HTERT RPE-1 (cell line): ENCODE data around the gene TSKU.
"Not testable (repeated sequence)": the region's sequence is repeated elsewhere in the genome, so short reads cannot be mapped to it uniquely, and the experiment has no call there.

Source experiments
- in situ Hi-C: fragments of 300-500 bp; cut with MboI; formaldehyde crosslinking; loops from 4 replicates; pipeline ENCODE4 v1.14.3; 2020; ENCODE audit warnings: low sequenced_read_pairs

The TSKU gene

DNA sequence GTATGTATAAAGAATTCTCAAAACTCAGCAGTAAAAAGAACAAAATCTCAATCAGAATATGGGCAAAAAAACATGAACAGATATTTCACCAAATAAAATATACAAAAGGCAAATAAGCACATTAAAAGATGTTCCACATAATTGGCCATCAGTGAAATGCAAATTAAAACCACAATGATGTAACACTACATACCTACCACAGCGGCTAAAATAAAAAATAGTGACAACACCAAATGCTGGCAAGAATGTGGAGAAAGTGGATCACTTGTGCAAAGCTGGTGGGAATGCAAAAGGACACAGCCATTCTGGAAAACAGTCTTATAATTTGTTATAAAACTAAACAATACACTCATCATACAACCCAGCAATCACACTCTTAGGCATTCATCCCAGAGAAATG is 39.2 kb downstream of the TSKU start:
- in situ Hi-C loops = no loop called here

DNA sequence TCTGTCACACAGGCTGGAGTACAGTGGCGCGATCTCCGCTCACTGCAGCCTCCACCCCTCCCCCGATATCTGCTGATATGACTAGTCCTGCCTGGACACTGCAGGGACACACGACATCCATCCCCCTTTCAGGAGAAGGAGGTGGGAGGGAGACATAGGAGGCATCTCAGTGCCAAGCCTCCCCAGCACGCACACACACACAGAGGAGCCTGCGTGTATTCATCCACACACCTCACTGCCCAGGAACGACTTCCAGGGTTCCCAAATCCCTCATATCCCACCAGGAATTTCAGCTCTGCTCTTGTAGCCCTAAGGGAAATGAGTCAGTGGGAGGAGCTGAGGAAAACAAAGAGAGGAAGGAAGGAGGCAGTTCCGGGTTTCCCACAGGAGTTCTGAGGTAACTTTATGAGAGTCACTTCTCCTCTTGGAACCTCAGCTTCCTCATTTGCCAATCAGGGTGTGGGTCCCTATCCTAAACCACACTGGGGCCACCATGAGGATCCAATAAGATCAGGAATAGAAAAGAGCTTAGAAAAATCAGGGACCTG is 40.4 kb downstream of the TSKU start:
- in situ Hi-C loops = no loop called here

DNA sequence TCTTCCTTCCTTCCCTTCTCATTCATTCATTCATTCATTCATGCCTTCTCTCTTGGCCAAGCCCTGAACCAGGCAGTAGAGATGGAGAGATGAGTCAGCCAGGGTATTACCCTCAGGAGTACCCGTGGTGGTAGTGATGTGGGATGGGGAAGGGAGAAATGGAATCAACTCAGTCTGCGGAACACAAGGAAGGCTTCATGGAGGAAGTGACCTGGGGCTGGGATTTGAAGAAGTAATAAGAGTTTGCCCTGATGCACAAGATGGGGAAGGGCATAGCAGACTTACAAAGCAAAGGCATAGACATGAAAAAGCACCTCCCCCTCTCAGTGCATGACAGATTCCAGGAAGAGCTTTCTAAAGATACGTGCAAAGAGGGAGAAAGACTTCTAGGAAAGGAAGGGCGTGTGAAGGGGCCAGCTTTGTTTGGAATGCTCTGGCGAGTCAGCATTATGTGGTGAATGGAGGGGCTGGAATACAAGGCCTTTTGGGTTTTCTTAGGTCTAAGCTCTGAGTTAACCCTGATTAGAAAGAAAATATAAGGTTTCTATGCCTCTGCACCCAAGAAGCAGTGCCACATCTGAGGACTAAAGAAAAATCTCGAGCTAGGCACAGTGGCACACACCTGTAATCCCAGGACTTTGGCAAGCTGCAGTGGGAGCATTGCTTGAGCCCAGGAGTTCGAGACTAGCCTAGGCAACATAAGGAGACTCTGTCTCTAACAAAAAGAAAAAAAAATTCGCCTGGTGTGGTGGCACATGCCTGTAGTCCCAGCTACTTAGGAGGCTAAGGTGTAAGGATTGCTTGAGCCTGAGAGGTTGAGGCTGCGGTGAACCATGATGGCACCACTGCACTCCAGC is 41.2 kb downstream of the TSKU start:
- in situ Hi-C loops = no loop called here

DNA sequence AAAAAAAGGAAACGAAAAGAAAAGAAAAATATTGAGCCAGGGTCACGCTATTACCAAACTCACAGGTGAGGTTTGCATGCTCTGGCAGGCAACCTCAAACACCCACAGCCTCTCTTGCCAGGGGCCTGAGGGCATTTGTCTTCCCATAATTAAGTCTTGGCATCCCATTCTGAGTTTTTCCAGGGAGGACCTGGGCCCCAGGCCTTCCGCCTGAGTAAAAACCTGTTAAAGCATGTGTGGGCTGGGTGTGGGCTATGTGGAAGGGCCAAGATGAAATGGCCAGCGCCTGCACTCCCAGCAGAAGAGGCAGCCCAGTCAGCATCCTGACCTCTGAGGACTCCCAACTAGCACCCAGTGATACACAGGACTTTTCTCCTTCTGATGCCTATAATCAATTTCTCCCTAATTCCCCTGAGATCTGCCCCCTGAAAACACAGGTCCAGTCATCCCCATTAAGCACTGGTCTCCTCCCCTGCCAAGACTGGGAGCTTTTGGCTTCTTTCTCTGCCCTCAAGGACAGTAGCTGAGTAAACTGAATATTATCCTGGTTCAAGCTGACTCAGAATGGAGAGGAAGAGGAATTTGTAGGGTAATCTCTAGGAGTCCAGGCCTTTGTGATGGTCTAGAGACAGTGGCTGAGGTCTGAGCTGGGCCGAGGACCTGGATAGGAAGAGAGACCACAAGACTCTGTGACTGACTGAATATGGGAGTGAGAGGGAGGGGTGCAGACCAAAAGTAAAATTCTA is 42.0 kb downstream of the TSKU start:
- in situ Hi-C loops = no loop called here

DNA sequence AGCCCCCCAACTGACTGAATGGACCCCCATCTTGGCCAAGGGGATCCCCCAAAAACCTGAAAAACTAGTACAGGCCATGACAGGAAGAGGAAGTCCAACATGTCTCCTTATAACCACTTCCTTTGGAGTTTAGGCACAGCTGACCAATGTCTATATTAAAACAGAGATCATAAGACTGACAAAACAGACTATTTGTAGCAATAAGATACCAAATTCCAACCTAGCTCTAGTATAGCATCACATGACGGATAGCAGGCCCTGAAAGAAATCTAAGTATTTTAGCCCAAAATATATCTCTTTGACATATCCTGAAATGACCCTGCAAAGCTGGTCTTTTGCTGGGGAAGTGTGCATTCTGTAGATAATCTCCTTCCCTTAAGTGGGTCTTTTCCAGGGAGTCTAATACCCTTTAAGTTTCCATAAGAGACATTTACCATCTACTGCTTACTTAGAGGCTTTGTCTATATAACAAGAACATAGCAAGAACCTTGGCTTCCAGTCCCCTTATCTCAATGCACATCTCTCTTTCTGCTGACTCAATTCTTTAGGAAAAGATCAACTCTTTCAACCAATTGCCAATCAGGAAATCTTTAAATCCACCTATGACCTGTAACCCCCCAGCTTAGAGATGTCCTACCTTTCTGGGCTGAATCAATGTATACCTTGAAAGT is 42.7 kb downstream of the TSKU start:
- in situ Hi-C loops = no loop called here

DNA sequence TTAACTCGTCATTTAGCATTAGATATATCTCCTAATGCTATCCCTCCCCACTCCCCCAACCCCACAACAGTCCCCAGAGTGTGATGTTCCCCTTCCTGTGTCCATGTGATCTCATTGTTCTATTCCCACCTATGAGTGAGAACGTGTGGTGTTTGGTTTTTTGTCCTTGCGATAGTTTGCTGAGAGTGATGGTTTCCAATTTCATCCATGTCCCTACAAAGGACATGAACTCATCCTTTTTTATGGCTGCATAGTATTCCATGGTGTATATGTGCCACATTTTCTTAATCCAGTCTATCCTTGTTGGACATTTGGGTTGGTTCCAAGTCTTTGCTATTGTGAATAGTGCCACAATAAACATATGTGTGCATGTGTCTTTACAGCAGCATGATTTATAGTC is 43.4 kb downstream of the TSKU start:
- in situ Hi-C loops = not testable (repeated sequence)

DNA sequence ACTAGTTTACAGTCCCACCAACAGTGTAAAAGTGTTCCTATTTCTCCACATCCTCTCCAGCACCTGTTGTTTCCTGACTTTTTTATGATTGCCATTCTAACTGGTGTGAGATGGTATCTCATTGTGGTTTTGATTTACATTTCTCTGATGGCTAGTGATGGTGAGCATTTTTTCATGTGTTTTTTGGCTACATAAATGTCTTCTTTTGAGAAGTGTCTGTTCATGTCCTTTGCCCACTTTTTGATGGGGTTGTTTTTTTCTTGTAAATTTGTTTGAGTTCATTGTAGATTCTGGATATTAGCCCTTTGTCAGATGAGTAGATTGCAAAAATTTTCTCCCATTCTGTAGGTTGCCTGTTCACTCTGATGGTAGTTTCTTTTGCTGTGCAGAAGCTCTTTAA is 43.8 kb downstream of the TSKU start:
- in situ Hi-C loops = not testable (repeated sequence)

DNA sequence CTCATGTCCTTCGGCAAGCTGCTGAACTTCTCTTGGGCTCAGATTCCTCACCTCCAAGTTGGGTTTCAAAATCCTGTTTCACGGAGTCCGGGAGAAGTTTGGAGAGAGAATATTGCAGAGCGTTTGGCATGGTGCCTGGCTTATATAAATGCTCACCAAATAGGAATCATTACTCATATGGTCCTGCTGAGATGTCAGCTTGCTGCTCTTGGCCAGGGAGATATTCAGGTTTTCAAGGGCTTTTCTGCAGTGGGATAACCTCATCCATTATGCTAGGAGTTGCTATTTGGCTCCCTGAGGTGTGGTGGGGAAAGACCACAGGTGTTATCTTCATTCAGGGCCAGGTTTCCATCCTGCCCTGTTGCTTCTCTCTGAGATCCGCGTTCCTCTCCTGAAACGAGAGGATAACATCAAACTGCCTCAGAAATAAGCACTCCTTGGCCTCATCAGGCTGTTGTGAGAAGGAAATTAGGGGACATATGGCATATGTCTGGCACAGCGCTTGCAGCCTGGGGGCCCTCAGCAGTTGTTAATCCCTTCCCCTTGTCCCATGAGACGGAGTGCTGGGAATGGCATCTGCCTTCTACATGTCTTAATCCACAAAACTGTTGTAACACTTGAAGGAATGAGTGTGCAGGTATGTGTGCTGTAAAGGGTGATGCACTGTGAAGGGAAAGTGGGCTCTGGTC is 47.6 kb downstream of the TSKU start:
- in situ Hi-C loops = no loop called here

DNA sequence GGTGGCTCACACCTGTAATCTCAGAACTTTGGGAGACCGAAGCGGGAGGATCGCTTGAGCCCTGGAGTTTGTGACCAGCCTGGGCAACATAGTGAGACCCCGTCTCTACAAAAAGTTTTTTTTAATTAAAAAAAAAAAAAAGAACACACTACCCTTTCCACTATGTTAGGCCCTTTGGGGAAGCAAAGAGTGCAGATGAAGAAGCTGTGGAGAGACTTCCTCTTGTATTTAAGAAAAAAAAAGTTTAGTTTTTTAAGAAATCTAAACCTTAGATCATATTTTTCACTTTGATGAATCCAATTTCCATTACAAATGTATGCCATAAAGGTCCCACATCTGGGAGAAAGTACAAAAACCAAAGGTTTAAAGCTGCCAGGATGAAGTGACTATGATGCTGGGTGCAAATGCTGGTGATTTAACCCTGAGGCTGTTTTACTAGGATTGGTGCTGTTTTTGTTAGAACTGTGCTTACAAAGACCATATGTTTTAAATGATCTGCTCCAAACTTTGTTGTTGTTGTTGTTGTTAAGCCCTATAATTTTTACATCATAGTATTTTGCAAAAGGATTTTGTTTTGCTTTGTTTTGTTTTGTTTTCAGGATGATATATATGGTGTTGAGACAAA is 48.6 kb downstream of the TSKU start:
- in situ Hi-C loops = no loop called here

DNA sequence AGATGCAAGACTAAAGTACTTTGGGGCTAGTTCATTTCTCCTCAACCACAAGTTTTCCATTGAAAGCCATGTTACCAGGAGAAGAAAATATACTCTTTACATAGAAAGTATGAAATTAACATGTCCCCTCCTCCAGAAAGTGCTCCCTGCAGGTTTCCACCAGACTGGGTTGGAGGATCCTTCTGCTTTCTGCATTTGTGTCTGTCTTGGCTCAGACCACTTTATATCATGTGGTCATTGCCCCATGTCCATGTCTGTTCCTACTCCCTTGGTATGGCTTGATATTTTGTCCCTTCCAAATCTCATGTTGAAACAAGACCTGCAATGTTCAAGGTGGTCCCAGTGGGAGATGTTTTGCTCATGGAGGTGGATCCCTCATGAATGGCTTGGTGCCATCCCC is 49.2 kb downstream of the TSKU start:
- in situ Hi-C loops = no loop called here

DNA sequence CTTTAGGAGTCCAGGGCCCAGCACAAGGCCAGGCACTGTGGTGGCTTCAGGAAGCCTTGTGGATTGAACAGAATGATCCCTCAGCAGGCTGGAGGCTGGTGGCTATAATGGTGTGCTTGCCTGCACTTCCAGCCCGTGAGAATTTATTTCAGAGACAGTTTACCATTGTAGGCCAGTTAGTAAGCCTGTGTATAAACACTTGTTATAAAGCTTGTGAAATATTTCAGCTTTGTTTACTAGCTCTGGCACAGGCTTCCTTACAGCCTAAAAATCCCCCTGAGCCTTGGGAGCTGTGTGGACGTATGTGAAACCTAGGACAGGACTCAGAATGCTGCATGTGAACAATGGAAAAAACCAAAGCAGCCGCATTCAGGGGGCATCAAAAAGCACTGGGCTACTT is 51.0 kb downstream of the TSKU start:
- in situ Hi-C loops = no loop called here

DNA sequence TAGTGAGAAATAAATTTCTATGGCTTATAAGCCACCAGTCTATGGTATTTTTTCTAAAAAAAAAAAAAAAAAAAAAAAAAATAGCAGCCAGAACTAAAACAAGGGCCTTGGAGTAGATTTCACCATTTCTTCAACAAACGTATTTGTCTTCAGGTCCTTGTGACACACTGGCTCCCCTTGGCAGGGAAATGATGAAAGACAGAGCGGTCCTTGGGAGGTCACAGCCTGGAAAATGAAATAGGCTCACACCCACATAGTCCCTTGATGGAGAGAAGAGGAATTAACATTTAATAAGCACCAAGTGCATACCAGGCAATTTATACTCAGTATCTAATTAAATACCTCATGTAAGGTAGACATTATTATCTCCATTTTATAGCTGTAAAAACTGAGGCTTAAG is 51.9 kb downstream of the TSKU start:
- in situ Hi-C loops = no loop called here

DNA sequence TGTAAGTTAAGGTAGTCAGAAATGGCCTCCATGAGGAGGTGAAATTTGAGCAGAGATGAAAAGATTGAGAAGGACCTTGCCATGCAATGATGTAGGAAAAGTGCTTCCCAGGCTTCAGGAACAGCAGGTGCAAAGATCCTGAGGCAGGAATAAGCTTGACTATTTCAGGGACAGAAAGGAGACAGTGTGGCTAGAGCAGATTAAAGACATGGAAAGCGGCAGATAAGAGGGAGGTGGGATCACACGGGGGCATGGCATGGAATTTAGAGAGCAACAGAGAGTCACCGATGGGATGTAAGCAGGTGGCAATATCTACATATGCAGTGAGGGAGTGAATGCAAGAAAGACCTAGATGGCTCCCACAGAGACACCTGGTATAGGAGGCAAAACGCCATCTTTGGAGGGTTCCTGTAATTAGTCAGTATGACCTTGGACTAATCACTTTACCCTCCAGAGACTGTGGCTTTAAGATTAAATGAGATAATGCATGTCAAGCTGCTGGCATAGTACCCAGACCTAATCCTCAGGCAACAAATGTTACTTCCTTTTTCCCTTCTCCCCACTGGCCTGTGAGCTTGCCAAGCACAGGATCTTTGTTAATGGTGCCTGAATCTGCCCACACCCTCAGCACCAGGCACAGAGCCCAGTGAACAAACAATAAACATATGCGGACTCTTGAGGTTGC is 52.9 kb downstream of the TSKU start:
- in situ Hi-C loops = no loop called here

DNA sequence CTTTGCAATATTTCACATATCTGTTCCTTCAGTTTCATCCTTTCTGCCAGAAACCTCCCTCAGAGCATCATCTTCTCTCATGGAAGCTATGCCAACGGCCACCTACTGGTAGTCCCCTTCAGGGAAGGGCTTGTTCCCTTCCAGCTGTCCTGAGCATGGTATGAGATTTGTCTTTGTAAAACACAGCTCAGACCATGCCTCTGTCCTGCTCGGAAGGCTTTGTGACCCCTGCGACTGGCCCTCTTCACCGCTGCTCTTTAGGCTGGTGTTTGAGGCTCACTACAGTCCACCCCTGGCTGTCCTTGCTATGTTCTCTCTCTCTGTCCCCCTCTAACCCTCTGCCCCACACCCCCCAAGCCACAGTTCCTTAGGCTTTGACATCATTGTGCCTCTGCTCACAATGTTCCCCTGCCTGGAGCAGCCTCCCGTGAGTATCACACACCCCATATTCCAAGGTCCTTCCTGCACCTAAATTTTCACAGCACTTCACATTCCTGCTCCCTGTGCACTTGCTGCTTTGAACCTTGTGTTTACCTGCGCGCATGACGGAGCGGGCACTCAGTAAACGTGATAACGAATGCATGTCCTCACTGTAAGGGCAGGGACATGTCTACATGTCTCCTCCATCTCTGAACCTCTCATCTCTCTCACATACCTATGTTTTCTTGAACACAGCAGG is 53.6 kb downstream of the TSKU start:
- in situ Hi-C loops = no loop called here

DNA sequence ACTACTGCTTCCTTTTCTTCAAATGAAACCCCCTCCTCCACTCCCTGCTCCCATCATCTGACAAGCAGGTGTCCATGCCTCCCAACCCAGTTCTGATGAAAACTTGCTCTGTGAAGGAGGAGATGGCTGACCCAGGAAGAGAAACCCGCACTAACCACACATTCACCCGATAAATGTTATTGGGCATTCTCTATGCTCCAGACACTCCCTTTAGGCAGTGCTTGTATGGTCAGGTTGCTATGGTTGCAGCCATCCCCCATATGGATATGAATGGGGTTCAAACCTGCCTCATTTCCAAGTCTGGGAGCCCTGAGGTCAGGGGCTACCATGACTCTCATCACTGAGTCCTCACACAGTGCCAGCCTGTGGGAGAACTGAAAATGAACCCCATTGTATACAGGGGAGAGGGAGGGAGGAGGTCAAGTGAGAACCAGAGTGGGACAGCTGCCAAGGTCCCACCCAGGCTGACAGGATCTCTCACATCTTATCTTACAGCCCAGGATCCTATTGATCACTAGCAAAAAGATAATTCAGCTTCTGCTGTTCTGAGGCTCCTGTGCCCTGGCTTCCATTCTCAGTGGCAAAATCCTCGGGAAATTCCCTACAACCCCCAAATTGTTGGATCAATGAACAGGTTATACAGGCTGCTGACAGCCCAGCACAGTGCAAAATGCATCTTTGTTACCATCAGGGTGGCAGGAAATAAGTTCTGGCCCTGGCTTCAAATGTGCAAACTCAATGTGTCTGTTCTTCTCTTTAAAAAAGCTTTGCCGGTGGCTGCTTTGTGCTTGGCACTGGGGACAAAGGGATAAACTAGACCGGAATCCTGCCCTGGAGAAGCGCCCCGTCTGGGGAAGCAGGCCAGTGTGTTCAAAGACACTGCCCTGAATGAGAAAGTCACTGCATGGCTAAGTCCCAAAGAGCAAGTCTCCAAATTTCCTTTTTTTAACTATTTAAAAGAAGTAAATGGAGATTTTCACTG is 54.8 kb downstream of the TSKU start:
- in situ Hi-C loops = no loop called here

DNA sequence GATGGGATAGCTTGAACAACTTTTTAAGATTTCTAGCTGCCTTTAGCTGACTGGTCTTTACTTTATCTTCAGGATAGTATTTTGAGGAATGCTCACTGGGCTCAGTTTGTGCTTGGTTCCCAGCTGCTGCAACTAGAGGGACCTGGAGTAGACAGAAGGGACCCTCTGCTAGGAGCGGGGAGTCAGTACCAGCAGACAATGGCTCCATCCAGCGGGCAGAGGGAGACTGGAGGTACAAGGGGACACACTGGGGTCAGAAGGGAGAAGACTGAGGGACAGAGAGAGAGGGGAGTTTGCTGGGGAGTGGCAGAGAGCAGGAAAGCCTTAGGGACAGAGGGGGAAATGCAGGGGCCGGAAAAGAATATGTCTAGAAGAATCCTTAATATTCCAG is 55.5 kb downstream of the TSKU start:
- in situ Hi-C loops = no loop called here

DNA sequence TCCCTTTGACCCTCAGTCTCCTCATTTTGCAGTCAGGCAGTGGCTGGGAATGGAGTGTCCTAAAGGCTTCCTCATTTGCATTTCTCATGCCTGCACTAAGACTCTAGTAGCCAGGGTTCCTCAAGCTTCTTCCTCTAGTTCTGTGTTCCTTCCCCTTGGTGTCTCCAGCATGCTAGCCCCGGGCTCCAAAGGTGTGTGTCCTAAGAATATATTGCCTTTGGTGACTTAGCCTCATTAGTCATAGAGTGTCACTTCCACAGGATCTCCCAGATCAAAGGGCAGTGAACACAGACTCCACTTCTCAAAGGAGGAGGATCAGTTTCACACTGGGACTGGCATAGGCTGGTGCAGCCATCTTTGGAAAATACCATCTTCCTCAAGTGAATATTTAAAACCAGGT is 56.2 kb downstream of the TSKU start:
- in situ Hi-C loops = no loop called here

DNA sequence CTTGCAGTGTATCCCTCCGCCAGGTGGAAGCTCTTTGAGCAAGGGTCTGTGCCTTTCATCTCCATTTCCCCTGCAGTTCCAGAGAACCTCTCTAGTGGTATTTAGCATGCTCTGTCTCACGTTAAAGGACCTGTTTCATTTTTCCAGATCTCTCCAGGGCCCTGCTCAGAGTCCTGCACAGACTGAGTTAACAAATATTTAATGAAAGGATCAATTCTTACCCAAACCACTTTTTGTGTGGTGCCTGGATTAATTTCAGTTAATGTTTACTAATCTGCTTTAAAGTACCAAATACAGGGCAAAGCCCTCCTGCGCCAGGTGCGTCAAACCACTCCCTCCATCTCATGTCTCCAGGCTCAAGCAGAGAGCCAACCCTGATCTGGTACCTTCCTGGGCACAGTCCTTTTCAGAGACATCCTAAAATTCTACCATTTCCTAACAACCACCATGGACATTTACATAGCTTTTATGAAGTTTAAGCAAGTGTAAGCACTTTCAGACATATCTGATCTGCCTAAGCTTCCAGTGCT is 58.8 kb downstream of the TSKU start:
- in situ Hi-C loops = no loop called here
